Cardiac fibroblast (primary cell): ENCODE measurements around the gene ODAD3.

Experiments
- DNase-seq, 2 donors: peaks; one replicate each; pipeline versions ENCODE4 v3.0.0 to v3.0.0-alpha.2; 2010; ENCODE audit warnings: low read depth in 2 of 2
- H3K4me3 ChIP-seq, 2 donors: replicated peaks in 1 of 2; 1 replicate in 1 of 2; 2 replicates in 1 of 2; pipeline ENCODE4 v1.5.1; 2011; ENCODE audit warnings: low read depth in 2 of 2, low read length in 2 of 2, mild to moderate bottlenecking in 2 of 2, moderate library complexity in 1 of 2
- CTCF ChIP-seq: IDR thresholded peaks from one replicate; pipeline ENCODE4 v1.5.1; 2011; ENCODE audit warnings: low read depth, mild to moderate bottlenecking, low read length, inconsistent platforms

The ODAD3 gene

DNA sequence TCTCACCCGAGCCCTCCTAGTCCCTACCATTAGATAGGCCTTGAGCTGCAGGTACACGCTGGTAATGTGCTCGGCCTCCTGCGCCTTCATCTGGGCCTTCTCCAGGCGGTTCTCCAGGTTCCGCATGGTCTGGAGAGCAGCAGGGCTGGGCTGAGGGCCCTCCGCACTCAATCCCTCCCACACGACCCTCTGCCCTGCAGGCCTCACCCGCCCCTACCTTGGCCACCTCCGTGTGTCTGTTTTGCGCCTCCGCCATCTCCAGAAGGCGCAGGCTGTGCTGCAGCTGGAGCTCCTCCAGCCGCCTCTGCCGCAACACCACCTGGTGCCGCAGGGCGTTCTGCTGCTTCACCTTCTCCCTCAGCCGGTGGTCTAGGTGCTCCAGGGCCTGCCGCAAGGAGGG lies 8.3 kb downstream of the ODAD3 start:
- no peak for TF ChIP-seq CTCF
- no peak for DNase-seq
- no peak overlapping the region for H3K4me3 ChIP-seq

DNA sequence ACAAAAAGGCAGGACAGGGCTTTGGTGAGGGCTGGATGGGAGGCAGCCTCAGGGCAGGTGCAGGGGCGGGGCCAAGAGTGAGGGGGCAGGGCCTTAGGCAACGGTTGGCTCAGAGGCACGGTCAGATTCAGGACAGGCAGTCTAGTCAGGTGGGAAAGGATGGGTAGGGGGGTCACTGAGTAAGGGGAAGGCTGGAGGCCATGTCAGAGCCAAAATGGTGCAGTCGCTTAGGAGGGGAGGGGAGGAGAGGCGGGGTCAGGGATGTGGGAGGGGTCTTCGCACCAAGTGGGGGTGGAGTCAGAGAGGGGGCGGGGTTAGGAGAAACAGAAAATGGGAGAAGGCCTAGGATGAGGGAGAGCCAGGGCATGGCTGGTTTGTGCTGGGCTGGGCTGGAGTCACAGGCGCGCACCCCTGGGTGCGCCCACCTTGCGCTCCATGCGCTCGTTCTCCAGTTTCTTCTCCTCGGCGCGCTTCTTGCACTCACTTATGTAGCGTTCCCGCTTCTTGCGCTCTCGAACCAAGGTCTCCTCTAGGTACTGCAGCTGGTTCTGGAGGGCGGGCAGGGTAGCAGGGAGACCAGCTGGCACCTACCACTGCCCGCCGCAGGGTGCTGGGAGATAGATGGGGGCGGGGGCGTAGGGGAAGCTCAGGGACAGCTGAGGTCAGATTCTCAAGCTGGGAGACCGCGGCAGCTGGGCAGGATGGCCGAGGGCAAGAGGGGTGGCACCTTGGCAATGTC lies 9.0 kb downstream of the ODAD3 start:
- H3K4me3 ChIP-seq: no peak overlapping the region
- DNase-seq: no peak
- no peak for TF ChIP-seq CTCF

DNA sequence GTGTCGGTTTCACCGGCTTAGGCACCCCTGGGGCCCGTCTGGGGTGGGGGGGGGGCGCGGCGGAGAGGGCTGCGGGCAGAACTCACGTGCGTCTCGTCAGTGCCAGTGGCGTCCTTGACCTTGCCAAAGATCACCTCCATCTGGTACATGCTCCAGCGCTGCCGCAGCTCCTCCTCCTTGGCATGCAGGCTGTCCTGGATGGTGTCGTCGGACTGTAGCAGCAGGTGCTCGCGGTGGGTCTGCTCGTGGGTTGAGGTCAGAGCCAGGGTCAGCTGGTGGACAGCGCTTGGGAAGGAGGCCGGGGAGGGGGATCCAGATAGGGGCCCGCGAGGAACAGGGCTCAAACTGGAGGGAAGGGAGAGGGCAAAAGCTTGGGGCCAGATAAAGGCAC lies 11.1 kb downstream of the ODAD3 start:
- TF ChIP-seq CTCF: no peak
- no peak overlapping the region for H3K4me3 ChIP-seq
- DNase-seq: no peak

- H3K4me3 ChIP-seq: no peak overlapping the region
- DNase-seq: no peak
- TF ChIP-seq CTCF: no peak
Observed at GRCh38 chr19:11423164-11423790, 11.6 kb downstream of the ODAD3 start.

- peak; percentile 61 to 68 for DNase-seq
- peak overlapping the region in 1 of 2 donors; percentile 14 for H3K4me3 ChIP-seq
- TF ChIP-seq CTCF: no peak
Observed at GRCh38 chr19:11422163-11423065, 12.5 kb downstream of the ODAD3 start.

GRCh38 chr19:11421371-11422098 lies 13.4 kb downstream of the ODAD3 start:
- no peak for TF ChIP-seq CTCF
- DNase-seq: peak in 1 of 2 donors; percentile 24
- no peak overlapping the region for H3K4me3 ChIP-seq
